Hepatocyte (in vitro differentiated cells): ENCODE results near the gene CAVIN3. TPM values are rescaled to one million over a fixed set of nuclear protein-coding genes. Genes with fewer than 3 reads are reported as not detected.

ENCODE experiments used
- DNase-seq: peaks from one replicate; pipeline ENCODE4 v3.0.0-alpha.2; 2016; ENCODE audit warnings: low spot score
- H2AFZ ChIP-seq: fragments of 200-600 bp; sonication (generic); 2 replicates; pipeline ENCODE4 v1.6.0; 2016; ENCODE audit warnings: antibody characterized with exemption, mild to moderate bottlenecking
- H3K27ac ChIP-seq: fragments of 200-600 bp; sonication (generic); 2 replicates; pipeline ENCODE4 v1.5.1; 2016; ENCODE audit warnings: mild to moderate bottlenecking
- H3K27me3 ChIP-seq: fragments of 200-600 bp; sonication (generic); 2 replicates; pipeline ENCODE4 v1.6.1; 2016
- H3K36me3 ChIP-seq: fragments of 200-600 bp; sonication (generic); replicated peaks from 2 replicates; pipeline ENCODE4 v1.5.1; 2016; ENCODE audit warnings: low read depth; ENCODE audit not compliant: insufficient read depth
- H3K4me1 ChIP-seq: fragments of 200-600 bp; sonication (generic); 2 replicates; pipeline ENCODE4 v1.5.1; 2016; ENCODE audit warnings: mild to moderate bottlenecking, moderate library complexity; ENCODE audit not compliant: insufficient read depth
- H3K4me2 ChIP-seq: fragments of 200-600 bp; sonication (generic); 2 replicates; pipeline ENCODE4 v1.6.0; 2016
- H3K4me3 ChIP-seq: fragments of 200-600 bp; sonication (generic); 2 replicates; pipeline ENCODE4 v1.5.1; 2016; ENCODE audit warnings: mild to moderate bottlenecking
- H3K79me2 ChIP-seq: fragments of 200-600 bp; sonication (generic); 2 replicates; pipeline ENCODE4 v1.6.0; 2017; ENCODE audit warnings: mild to moderate bottlenecking
- H3K9me2 ChIP-seq: fragments of 200-600 bp; sonication (generic); replicated peaks from 2 replicates; pipeline ENCODE4 v1.6.0; 2017; ENCODE audit warnings: mild to moderate bottlenecking; ENCODE audit not compliant: insufficient read depth
- H3K9me3 ChIP-seq: fragments of 200-600 bp; sonication (generic); 2 replicates; pipeline ENCODE4 v1.5.1; 2016; ENCODE audit warnings: low read depth, mild to moderate bottlenecking
- H4K20me1 ChIP-seq: fragments of 200-600 bp; sonication (generic); 2 replicates; pipeline ENCODE4 v1.6.0; 2016; ENCODE audit warnings: mild to moderate bottlenecking; ENCODE audit not compliant: insufficient read depth, poor library complexity, severe bottlenecking
- EZH2 ChIP-seq: fragments of 200-600 bp; sonication (generic); IDR thresholded peaks from 2 replicates; pipeline ENCODE4 v1.6.1; 2016; ENCODE audit warnings: antibody characterized with exemption, mild to moderate bottlenecking, borderline replicate concordance
- EZH2phosphoT487 ChIP-seq: fragments of 200-600 bp; sonication (generic); IDR thresholded peaks from one replicate; pipeline ENCODE4 v1.6.1; 2018; ENCODE audit warnings: antibody characterized with exemption, mild to moderate bottlenecking, low read depth, moderate library complexity; ENCODE audit not compliant: unreplicated experiment, severe bottlenecking
- WGBS: methylation state at CpG from one replicate; pipeline ENCODE4 v1.1.6; 2016; ENCODE audit warnings: low lambda C conversion rate; ENCODE audit errors: missing lambda C conversion rate; 5-methylcytosine and 5-hydroxymethylcytosine counted together
- polyA plus RNA-seq: library from polyadenylated mRNA; unstranded; fragments of >200 nt; fragmentation: Nextera tagmentation; extraction: Ambion mirVana; gene quantifications from 2 replicates; pipeline ENCODE4 v1.2.1, GENCODE V29; 2016
- total RNA-seq: library from RNA; depleted of rRNA; stranded (reverse); fragments of >200 nt; gene quantifications from 2 replicates; pipeline ENCODE4 v1.2.3, GENCODE V29; 2014
- TF ChIP-seq, protein P1 (sequence below): fragments of 200-600 bp; sonication (generic); IDR thresholded peaks from 2 replicates; pipeline ENCODE4 v1.5.1; 2016; ENCODE audit warnings: antibody characterized with exemption, mild to moderate bottlenecking; ENCODE audit not compliant: poor library complexity

The CAVIN3 gene, protein sequence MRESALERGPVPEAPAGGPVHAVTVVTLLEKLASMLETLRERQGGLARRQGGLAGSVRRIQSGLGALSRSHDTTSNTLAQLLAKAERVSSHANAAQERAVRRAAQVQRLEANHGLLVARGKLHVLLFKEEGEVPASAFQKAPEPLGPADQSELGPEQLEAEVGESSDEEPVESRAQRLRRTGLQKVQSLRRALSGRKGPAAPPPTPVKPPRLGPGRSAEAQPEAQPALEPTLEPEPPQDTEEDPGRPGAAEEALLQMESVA
- total RNA-seq, result 70.3 and 93.3 TPM in 2 replicates
- 115 and 128 TPM in 2 replicates for polyA plus RNA-seq

DNA sequence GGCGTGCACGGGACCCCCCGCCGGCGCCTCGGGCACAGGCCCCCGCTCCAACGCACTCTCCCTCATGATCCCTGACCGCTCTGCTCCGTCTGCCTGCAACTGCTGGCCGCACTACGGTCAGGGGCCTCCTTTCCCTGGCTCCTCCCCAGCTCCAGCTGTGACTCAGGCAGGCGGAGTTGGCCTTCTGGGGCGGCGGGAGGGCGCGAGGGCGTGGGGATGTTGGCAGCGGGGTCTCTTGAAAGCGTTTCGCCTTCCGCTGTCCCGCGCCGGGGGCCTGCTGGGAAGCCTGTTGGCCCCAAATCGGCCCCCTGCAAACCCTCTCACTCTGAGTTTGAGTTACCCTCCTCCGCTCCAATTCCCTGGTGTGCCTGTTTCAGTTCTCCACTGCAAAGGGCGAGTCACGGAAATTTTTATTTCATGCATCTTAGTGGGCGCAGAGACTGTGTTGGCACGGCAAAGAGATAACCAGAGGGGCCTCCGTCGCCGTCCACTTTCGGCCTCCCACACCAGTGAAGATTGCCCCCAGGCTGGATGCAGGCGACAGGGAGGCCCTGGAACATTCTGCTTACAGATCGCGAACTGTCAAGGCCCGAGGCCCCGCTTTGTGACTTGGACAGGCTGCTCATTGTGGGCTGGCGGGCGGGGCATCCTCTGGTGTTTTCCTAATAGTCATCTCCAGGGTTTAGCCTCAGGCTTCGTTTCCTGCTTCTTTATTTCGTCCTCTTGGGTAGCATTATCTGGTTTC, at the start of gene CAVIN3:
CAVIN3 (minus strand) TSS at position 91 of the 745 bp plus-strand sequence; CDS start at position 66, 25 bp downstream.
- no peaks in the 10 kb centered on the region for H3K9me3 ChIP-seq
- peak within 1 kb of the TSS; percentile 83 for H2AFZ ChIP-seq
- WGBS, result 22% methylated on average over 43 of the region's 44 CpGs
- peak; percentile 84 for DNase-seq
- H3K27ac ChIP-seq, result peak within 1 kb of the TSS; percentile 97
- peaks cover 27% of the 10 kb centered on the region for H3K4me1 ChIP-seq
- peak within 1 kb of the TSS; percentile 92 for H3K4me2 ChIP-seq
- no peaks in the 10 kb centered on the region for H3K36me3 ChIP-seq
- H3K79me2 ChIP-seq, result peaks cover 6% of the 10 kb centered on the region
- H3K4me3 ChIP-seq, result peak within 1 kb of the TSS; percentile 27
- no peaks in the 10 kb centered on the region for H3K9me2 ChIP-seq
- TF ChIP-seq EZH2phosphoT487 (no peak), EZH2 (no peak)
- TF ChIP-seq, protein P1, sequence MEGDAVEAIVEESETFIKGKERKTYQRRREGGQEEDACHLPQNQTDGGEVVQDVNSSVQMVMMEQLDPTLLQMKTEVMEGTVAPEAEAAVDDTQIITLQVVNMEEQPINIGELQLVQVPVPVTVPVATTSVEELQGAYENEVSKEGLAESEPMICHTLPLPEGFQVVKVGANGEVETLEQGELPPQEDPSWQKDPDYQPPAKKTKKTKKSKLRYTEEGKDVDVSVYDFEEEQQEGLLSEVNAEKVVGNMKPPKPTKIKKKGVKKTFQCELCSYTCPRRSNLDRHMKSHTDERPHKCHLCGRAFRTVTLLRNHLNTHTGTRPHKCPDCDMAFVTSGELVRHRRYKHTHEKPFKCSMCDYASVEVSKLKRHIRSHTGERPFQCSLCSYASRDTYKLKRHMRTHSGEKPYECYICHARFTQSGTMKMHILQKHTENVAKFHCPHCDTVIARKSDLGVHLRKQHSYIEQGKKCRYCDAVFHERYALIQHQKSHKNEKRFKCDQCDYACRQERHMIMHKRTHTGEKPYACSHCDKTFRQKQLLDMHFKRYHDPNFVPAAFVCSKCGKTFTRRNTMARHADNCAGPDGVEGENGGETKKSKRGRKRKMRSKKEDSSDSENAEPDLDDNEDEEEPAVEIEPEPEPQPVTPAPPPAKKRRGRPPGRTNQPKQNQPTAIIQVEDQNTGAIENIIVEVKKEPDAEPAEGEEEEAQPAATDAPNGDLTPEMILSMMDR, result no peak
- no peaks in the 10 kb centered on the region for H4K20me1 ChIP-seq
- no peaks in the 10 kb centered on the region for H3K27me3 ChIP-seq

DNA sequence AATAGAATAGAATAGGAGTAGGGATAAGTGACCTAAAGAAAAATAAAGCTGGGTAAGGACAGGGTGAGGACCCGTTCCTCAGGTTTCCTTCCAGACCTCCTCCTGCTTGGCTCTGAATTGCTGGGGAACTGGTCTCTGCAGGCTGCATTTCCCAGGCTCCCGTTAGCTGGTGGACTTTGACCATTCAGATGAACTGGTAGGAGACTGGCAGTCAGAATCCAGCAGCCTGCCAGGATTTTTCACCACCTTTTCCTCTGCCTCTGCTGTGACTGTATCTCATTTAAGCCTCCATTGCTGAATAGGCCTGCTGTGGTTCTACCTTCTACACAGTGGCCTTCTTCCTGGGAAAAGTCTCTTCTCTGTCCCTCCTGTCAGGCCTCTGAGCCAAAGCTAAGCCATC, 45.4 kb upstream of the CAVIN3 start:
- TF ChIP-seq EZH2phosphoT487, result no peak
- TF ChIP-seq, protein P1, result no peak
- TF ChIP-seq EZH2, result no peak
- Histone ChIP-seq H3K4me1 (no peaks in the 10 kb centered on the region), H2AFZ (no peak overlapping the region), H3K9me2 (no peaks in the 10 kb centered on the region), H3K79me2 (no peaks in the 10 kb centered on the region), H4K20me1 (no peaks in the 10 kb centered on the region), H3K36me3 (no peaks in the 10 kb centered on the region), H3K4me3 (no peak overlapping the region), H3K9me3 (no peaks in the 10 kb centered on the region), H3K4me2 (no peak overlapping the region), H3K27me3 (no peaks in the 10 kb centered on the region), H3K27ac (peak overlapping the region; percentile 66)
- WGBS, result 40% methylated on average over 2 of the region's 2 CpGs
- peak; percentile 69 for DNase-seq

DNA sequence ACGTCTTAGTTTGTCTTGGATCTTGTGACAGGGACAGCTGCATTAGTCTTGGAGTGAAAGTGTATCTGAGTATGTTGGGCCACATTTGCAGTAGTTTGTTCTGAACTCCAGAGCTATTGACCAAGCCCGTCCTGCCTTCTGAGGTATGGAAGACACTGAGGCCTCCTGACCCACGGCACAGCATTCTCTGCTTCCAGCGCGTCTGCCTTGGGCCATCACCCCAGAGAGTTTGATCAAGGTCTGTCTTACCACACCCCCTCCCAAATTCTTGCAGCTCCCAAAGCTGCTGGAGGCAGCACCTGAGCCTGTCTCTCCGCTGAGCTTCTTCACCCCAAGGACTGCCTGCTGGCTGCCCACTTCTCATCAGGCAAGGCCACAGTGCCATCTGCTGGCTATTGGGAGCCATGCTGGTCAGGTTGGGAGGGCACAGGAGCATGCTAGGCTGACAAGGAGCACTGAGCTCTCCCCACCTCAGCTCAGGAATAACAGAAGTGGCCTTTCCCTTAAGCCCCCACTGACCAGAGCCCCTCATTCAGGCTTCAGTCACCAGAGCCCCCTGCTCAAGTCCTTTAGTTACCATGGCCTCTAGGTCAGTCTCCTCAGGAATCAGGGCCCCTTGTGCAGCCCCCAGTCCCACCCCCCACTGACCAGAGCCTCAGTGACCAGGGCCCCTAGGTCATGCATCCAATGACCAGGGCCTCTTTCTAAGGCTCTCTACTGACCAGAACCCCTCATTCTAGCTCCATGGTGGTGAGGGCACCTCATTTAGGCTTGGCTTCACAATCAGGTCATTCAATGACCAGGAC, 42.8 kb upstream of the CAVIN3 start:
- no peaks in the 10 kb centered on the region for H4K20me1 ChIP-seq
- 61% methylated on average over 6 of the region's 6 CpGs for WGBS
- H3K36me3 ChIP-seq, result no peaks in the 10 kb centered on the region
- TF ChIP-seq, protein P1, result peak; percentile 88
- TF ChIP-seq EZH2, result no peak
- H3K27me3 ChIP-seq, result no peaks in the 10 kb centered on the region
- no peaks in the 10 kb centered on the region for H3K79me2 ChIP-seq
- no peaks in the 10 kb centered on the region for H3K4me1 ChIP-seq
- no peaks in the 10 kb centered on the region for H3K9me2 ChIP-seq
- H2AFZ ChIP-seq, result no peak overlapping the region
- peak; percentile 89 for DNase-seq
- H3K27ac ChIP-seq, result no peak overlapping the region
- no peak overlapping the region for H3K4me2 ChIP-seq
- H3K9me3 ChIP-seq, result no peaks in the 10 kb centered on the region
- no peak overlapping the region for H3K4me3 ChIP-seq
